Middle frontal gyrus (tissue), 1 donor: ENCODE measurements around the gene SH3GL3.

Source experiments
- DNase-seq: peaks from one replicate; pipeline ENCODE4 v3.0.0-alpha.2; 2015; ENCODE audit warnings: low spot score; ENCODE audit errors: extremely low spot score

SH3GL3 gene

GRCh38 chr15:83565138-83565537 lies 118.0 kb downstream of the SH3GL3 start:
- no peak for DNase-seq

GRCh38 chr15:83565553-83566159 lies 118.5 kb downstream of the SH3GL3 start:
- DNase-seq, result no peak

GRCh38 chr15:83567318-83567717 lies 120.2 kb downstream of the SH3GL3 start:
- DNase-seq, result no peak

DNA sequence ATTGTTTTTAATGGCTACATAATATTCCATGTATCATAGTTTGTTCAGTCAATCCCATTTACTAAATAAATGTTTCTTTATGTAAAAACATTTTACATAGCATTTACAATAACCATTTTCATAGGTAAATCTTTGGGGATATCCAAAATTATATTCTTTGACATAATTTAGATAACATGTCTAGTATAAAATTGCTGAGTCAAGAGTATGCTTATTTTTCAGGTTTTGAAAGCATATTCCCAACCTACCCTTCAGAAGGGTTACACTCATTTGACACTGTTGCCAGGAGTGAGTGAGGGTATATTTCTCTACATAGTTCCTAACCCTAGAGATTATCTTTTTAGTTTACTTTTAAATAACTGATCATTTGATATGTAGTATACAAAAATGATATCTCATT lies 122.2 kb downstream of the SH3GL3 start:
- no peak for DNase-seq

- DNase-seq, result no peak
These were observed 123.6 kb downstream of the SH3GL3 start for GRCh38 chr15:83570756-83571155.

DNA sequence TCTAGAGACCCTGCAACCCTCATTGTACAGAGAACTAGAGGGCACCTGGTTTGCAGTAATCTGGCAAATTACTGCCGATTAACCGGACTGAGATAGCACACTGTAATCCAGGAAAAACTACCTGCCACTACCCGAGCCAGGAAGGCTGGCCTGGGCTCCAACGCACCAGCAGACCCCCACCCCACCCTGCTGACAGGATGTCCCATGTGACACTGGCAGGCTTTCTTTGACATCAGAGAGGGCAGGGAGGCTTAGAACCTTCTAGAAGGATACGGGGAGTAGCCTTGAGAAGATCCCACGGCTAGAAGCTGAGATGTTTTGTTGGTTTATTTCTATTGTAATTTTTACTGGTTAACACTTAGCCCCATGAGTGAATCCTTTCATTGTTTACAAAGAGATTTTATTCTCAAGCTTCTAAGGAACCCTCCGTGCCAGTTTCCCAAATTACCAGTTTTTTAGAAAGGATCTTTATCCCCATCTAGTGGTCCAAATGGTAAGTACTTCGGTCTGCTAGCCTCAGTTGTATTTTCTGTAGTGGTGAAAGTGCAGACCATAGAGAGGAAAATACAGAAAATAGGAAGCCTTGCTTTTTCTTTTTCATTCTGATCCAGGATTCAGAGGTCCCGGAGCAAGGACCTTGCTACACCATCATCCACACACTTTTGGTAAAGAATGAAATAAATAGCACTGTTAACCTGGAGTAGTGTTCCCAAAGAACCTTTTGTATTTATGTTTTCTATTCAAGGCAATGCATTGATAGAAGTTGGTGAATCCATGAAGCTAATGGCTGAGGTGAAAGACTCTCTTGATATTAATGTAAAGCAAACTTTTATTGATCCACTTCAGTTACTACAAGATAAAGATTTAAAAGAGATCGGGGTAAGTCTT lies 124.9 kb downstream of the SH3GL3 start:
- peak; percentile 77 for DNase-seq

DNA sequence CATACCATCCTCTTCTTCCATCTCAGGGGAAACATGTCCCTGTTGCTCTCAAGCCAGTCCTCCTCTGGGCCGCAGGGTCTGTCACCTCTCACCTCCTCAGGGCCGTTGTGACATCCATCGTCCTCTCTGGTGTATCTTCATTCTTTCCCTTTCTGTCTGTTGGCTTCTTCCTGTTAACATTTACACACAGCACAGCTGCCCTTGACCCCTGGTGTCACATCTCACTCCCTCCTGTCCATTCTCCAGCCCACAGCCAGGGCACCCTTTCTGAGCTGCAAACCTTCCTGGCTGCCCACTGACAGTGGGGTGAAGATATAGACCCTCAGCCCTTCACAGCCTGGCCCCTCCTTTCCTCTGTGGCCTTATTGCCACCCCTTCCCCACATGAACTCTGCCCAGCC lies 127.2 kb downstream of the SH3GL3 start:
- no peak for DNase-seq

- no peak for DNase-seq
These were observed 131.6 kb downstream of the SH3GL3 start for GRCh38 chr15:83578691-83579090.

DNA sequence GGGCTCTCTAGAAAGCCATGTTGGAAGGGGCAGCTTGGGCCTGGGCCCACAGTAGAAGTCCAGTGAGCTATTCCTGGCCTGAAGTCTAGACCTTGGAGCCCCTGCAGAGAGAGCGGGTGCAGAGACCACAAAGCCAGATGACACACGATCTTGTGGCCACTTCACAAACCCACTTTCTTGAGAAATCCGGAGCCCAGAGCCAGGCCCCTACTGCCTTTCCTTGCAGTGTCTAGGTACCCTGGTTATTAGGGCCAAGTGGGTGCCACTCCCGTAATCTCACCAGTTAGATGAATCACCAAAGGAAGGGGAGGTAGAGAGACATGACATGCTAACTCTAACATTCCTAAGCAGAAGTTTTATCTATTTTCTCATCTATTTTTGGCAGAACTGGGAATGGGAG lies 134.2 kb downstream of the SH3GL3 start:
- DNase-seq, result no peak

GRCh38 chr15:83582381-83582780 lies 135.2 kb downstream of the SH3GL3 start:
- DNase-seq, result no peak

DNA sequence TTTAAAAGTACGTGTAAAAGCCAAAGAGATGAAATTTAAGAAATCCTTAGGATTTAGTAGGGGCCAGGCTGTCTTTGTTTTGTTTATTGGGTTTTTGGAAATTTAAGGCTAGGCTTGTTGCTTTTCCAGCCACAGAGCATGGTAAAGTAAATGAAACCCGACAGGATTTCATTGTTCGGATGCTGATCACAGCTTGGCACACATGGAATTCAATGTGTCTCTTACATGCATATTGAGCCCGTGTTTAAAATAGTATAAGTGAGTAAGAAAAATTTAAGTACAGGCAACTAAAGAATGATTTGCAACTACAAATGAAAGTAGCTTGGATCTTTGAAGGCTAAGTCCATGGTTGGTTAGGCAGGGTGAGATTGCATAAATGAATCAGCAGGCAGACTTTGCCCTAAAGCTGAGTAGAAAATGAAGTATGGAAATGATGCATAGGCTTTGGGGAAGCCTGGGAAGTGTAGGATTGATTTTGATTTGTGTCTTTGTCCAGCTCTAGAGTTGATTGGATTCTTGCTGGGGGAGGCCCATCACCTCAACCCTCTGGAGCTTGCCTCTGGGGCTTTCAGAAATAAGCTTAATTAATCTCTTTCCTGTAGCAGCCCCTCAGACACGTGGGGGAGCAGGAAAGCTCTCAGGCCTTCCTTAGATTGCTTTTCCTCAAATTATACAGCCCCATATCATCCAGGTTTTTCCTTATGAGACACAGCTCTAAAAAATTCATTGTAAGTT lies 138.6 kb downstream of the SH3GL3 start:
- DNase-seq, result no peak

- no peak for DNase-seq
These were observed 139.9 kb downstream of the SH3GL3 start for GRCh38 chr15:83587091-83587490.

DNA sequence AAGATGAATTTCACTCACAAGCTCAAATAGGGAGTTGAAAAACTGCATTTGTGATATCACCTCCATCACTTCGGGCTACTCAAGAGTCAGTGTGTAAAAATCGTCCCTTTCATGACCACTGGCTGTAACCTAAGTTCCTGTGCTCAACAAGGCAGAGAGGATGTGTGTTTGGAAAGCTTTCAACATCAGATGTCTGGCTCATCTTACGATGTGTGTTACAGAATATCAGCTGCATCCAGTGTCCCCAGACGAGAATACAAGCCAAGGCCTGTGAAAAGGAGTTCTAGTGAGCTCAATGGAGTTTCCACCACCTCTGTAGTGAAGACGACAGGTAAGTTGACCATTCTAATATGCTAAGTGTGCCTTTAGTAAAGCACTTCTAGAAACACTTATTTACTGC lies 141.3 kb downstream of the SH3GL3 start:
- no peak for DNase-seq

GRCh38 chr15:83592370-83593040 lies 145.4 kb downstream of the SH3GL3 start:
- DNase-seq, result no peak

DNA sequence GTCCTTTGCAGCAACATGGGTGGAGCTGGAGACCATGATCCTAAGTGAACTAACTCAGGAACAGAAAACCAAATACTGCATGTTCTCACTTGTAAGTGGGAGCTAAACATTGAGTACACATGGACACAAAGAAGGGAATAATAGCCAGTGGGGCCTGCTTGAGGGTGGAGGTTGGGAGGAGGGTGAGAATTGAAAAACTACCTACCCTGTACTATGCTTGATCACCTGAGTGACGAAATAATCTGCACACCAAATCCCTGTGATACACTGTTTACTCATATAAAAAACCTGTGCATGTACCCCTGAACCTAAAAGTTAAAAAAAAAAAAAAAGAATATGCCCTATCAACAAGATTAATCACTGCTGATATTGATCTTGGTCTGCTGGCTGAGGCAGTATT lies 148.1 kb downstream of the SH3GL3 start:
- DNase-seq, result no peak

GRCh38 chr15:83598031-83598430 lies 150.9 kb downstream of the SH3GL3 start:
- no peak for DNase-seq

DNA sequence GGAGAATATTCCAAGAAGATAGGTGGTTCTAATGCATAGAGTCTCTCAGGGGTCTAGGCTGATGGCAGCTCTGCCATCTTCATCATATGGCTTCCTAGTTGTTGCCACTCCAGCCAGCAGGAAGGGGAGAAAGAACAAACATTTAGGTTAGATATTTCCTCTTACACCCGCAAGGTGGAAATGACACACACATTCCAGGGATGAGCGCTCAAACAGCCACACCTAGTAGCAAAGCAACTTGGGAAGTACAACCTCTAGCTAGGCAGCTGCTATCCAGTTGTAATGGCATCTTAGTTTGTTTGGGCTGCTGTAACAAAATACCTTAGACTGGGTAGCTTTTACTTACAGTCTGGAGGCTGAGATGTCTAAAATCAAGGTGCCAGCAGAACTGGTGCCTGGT lies 154.9 kb downstream of the SH3GL3 start:
- no peak for DNase-seq

DNA sequence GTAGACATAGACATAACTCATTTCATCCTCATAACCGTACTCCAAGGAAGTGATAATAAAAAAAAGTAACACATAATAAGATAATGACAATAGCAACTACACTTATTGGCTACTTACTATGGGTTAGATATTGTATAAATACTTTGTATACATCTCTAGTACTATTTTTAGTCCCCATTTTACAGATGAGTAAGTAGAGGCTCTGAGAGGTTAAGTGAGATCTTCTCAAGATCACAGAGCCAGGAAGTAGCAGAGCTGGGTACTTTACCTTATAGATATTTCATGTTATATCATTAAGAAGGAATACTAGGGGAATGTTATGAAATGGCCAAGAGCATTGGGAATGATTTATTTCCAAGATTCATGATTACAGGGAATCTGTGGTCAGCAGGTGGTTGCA lies 157.4 kb downstream of the SH3GL3 start:
- DNase-seq, result no peak

DNA sequence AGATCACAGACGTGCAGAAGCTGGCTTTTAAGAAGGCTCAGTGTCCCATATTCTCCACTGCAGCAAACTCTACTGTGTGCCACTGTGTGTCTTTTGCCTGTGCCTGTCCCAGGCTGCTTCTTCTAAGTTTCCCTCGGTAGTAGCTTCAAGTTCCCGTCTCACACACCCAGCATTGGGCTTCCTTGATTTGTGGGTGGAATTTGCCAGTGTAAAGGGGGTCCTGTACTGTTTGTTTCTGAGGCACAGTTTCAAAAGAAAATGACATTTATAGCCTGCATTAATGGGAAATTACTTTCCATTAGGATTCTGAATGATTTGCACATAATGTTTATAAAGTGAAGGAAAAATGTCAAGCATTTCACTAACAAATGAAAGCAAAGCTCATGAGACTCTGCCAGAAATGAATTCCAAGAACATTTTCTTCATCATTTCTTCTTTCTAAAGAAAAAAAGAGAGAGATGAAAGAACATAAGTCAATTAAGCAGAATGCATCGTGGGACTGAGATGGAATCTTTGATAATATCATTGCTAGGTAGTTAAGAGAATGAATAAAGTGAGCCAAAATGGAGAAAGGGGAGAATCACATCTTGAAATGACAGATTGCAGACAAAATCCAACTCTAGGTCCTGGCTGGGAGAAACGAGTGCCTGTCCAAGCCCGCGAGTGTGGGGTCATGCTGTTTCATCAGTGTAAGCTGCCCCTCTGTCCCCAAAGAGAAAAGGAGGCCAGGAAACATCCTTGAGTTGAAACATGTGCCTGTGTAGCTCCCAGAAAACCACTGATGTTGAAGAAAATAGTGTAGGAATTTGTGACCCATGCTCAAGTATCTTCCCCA lies 158.2 kb downstream of the SH3GL3 start:
- DNase-seq, result no peak

GRCh38 chr15:83610132-83610531 lies 163.0 kb downstream of the SH3GL3 start:
- DNase-seq, result no peak
